GM12865 (cell line): ENCODE results near the gene GRID1.

Experiments
- DNase-seq: peaks from one replicate; pipeline ENCODE4 v3.0.0; 2010; ENCODE audit warnings: low read depth
- H3K4me3 ChIP-seq: 2 replicates; pipeline ENCODE4 v1.5.1; 2011; ENCODE audit warnings: mild to moderate bottlenecking, low read depth, low read length, control low read depth
- TF ChIP-seq, protein P1 (sequence below): IDR thresholded peaks from 2 replicates; pipeline ENCODE4 v1.5.1; 2011; ENCODE audit warnings: low read length, control low read depth, low read depth, inconsistent platforms; ENCODE audit not compliant: insufficient read depth; ENCODE audit errors: missing control alignments

The GRID1 gene

DNA sequence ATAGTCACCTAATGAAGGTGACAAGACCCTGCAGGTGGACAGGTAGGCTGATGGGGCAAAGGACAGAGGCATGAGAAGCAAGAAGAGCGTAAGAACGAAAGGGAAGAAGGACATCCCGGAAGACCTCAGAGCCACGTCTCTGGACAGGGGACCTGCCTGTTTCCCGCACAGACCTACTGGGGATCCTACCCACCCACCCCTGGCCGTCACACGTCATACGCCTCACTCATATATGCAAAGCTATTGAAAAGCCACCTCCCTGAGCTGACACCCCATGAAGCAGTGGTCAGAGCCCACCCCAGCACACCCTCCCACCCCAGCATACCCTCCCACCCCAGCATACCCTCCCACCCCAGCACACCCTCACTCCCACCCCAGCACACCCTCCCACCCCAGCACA lies 140.6 kb downstream of the GRID1 start:
- TF ChIP-seq, protein P1, sequence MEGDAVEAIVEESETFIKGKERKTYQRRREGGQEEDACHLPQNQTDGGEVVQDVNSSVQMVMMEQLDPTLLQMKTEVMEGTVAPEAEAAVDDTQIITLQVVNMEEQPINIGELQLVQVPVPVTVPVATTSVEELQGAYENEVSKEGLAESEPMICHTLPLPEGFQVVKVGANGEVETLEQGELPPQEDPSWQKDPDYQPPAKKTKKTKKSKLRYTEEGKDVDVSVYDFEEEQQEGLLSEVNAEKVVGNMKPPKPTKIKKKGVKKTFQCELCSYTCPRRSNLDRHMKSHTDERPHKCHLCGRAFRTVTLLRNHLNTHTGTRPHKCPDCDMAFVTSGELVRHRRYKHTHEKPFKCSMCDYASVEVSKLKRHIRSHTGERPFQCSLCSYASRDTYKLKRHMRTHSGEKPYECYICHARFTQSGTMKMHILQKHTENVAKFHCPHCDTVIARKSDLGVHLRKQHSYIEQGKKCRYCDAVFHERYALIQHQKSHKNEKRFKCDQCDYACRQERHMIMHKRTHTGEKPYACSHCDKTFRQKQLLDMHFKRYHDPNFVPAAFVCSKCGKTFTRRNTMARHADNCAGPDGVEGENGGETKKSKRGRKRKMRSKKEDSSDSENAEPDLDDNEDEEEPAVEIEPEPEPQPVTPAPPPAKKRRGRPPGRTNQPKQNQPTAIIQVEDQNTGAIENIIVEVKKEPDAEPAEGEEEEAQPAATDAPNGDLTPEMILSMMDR = no peak
- no peak overlapping the region for H3K4me3 ChIP-seq
- DNase-seq = no peak

DNA sequence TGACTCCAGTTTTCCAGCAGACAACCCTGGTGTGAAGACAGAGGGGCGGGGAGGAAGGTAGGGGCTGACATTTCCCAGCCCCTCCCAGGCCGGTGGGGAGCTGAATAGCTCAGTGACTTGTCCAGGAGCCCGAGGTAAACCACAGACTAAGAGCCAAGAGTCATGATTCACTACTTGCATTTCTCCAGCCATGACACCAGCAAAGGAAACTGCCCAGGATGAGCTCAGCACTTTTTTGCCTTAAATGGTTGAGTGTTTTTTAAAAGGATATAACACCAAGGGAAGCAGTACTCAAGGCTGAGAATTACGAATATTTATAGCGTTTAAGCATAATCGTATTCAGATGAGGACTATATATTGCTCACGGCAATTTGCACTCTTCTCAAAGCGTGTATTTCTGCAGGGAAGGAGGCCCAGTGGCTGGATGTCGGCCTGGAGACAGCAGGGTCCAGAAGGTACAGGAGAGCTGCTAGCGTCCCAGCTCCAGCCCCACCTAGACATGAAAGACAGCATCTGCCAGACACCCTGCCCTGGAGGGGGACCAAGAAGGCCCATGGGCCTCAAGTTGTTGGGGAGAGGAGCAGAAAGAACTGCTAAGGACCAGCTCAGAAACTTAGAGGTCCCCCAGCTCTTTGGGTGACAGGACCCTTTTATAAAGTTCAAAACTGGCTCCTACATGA lies 141.4 kb downstream of the GRID1 start:
- no peak for DNase-seq
- TF ChIP-seq, protein P1 = no peak
- H3K4me3 ChIP-seq = no peak overlapping the region

DNA sequence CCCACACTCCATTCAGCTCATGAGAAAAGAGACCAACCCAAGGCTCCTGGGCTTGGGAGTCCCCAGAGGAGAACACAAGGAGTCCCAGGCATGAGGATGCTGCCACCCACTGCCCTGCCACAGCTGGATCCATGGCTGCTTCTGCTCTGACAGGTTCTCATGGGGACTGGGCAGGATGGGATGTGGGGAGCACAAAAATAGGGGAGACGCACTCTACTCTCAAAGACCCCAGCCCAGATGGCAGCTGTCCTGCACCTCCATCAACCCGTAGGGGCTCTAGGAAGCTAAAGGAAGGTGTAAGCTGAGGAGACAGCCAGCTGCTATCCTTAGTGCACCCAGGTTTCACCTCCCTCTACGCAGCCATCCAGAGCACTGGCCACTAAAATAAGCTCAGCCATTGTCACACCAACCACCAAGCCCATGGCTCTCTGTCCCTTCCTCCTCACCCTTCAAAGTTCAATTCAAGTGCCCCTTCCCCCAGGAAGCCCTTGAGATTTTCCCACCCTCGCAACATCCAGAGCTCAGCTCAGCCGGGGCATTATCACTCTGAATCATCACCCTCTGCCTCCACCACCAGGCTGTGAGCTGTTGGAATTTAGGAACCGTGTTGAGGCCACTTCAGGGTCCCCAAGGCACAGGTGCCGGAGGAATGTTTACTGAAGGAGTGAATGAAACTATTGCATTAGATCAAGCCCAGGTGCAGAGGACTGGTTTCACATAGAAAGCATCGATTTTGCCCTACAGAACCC lies 142.1 kb downstream of the GRID1 start:
- H3K4me3 ChIP-seq = no peak overlapping the region
- TF ChIP-seq, protein P1 = no peak
- DNase-seq = no peak

DNA sequence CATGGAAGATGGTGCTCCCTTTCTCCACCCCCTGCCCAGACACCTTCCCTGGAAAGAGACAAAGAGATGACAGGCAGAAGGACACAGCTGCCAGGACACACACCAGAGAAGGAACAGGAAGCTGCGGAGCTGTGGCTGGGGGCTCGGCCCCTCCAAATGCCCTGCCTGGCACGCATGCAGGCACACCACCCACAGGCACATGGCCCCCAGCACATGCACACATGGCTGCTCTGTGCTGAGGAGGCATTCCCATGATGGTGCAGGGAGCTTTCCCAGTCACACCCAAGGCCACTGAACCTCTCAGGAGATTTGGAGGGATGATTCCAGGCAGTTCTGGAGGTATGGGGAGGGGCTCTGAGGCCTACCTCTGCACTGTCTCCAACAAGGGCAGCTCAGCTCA lies 143.3 kb downstream of the GRID1 start:
- TF ChIP-seq, protein P1 = no peak
- H3K4me3 ChIP-seq = no peak overlapping the region
- no peak for DNase-seq

DNA sequence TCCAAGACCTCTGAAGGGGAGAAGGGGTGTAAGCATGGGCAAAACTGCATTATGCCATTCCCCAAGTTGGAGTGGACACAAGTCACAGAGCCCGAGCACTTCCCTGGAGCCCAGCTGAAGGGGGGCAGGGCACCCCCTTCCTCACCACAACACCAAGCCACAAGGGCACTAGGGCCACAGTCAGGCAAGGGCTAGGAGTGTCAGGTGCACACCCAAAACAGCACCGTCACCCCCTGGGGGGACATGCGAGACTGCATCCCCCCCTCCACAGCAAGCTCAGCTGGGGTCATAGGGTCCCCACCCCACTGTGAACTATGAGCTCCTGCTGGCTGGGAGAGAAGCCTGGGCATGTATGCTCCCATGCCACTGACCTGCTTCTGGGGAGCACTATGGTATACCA lies 143.9 kb downstream of the GRID1 start:
- no peak overlapping the region for H3K4me3 ChIP-seq
- TF ChIP-seq, protein P1 = no peak
- no peak for DNase-seq

DNA sequence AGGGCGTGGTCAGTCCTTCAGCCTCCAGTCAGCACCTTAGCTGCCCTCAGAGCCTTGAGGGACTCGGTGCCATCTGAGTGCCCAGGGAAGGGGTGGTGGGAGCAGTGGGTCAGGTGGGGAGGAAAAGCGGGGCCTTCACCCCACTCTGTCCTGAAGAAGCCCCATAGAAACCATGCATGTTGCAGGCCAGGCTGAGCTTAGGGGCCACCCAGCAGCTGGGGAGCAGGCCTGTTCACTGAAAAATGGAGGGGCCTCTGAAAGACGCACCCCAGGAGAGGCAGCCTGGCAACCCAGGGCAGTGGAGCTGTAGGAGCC lies 144.3 kb downstream of the GRID1 start:
- no peak for DNase-seq
- no peak overlapping the region for H3K4me3 ChIP-seq
- TF ChIP-seq, protein P1 = no peak
